Measurements from ENCODE around the gene IL1RL2.

IL1RL2 gene

GRCh38 chr2:102158011-102158755 lies 28.6 kb upstream of the IL1RL2 start:
- Histone ChIP-seq H3K27me3 (ENCODE audit: insufficient read depth, low read length) (no peaks in the 10 kb centered on the region), H2AFZ (ENCODE audit: low read length) (no peak overlapping the region)
- TF ChIP-seq, protein P1, sequence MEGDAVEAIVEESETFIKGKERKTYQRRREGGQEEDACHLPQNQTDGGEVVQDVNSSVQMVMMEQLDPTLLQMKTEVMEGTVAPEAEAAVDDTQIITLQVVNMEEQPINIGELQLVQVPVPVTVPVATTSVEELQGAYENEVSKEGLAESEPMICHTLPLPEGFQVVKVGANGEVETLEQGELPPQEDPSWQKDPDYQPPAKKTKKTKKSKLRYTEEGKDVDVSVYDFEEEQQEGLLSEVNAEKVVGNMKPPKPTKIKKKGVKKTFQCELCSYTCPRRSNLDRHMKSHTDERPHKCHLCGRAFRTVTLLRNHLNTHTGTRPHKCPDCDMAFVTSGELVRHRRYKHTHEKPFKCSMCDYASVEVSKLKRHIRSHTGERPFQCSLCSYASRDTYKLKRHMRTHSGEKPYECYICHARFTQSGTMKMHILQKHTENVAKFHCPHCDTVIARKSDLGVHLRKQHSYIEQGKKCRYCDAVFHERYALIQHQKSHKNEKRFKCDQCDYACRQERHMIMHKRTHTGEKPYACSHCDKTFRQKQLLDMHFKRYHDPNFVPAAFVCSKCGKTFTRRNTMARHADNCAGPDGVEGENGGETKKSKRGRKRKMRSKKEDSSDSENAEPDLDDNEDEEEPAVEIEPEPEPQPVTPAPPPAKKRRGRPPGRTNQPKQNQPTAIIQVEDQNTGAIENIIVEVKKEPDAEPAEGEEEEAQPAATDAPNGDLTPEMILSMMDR (IDR thresholded peaks at IDR 0.05; ENCODE audit: low read length) = no peak
- TF ChIP-seq EZH2 (IDR thresholded peaks at IDR 0.05; ENCODE audit: borderline replicate concordance, low read length) = no peak

DNA sequence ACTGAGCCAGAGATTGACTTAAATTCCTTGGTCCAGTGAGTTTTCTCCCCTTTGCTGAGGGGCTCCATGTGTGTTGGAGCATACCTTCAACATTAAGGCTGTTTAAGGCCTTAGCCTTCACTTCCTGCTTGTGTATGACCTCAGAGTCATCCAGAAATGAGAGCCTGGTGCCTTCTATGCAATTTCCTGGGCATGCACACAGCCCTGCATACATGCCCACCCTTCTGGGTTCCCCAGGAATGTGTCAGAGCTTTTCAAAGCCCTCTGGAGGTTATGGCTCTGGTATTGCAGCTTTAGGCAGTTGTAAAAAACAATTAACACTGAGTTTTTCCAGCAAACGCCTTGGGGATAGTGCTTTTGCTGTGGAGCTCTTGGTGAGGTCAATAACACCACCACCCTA lies 27.5 kb upstream of the IL1RL2 start:
- TF ChIP-seq, protein P1 (IDR thresholded peaks at IDR 0.05; ENCODE audit: low read length) = no peak
- TF ChIP-seq EZH2 (IDR thresholded peaks at IDR 0.05; ENCODE audit: borderline replicate concordance, low read length) = no peak
- no peaks in the 10 kb centered on the region for H3K4me1 ChIP-seq (ENCODE audit: insufficient read depth, low read length, severe bottlenecking)

More at GRCh38 chr2:102158011-102158755, 28.6 kb upstream of the IL1RL2 start:
- Histone ChIP-seq H3K4me2 (ENCODE audit: low read length) (no peak overlapping the region), H3K4me3 (ENCODE audit: low read depth, low read length, poor library complexity, severe bottlenecking) (no peak overlapping the region), H3K4me1 (ENCODE audit: insufficient read depth, low read length, severe bottlenecking) (no peaks in the 10 kb centered on the region), H3F3A (ENCODE audit: insufficient read depth, low read length) (no peaks in the 10 kb centered on the region), H3K9ac (ENCODE audit: low read length) (no peak overlapping the region), H3K79me2 (ENCODE audit: insufficient read depth, low read length) (no peaks in the 10 kb centered on the region), H3K9me3 (ENCODE audit: low read length) (no peaks in the 10 kb centered on the region), H3K27ac (ENCODE audit: low read depth, low read length, poor library complexity, severe bottlenecking) (no peak overlapping the region), H3K36me3 (ENCODE audit: insufficient read depth, low read length) (no peaks in the 10 kb centered on the region), H3K9me2 (ENCODE audit: low read depth, low read length) (no peaks in the 10 kb centered on the region), H4K20me1 (ENCODE audit: insufficient read depth, low read length) (no peaks in the 10 kb centered on the region)

DNA sequence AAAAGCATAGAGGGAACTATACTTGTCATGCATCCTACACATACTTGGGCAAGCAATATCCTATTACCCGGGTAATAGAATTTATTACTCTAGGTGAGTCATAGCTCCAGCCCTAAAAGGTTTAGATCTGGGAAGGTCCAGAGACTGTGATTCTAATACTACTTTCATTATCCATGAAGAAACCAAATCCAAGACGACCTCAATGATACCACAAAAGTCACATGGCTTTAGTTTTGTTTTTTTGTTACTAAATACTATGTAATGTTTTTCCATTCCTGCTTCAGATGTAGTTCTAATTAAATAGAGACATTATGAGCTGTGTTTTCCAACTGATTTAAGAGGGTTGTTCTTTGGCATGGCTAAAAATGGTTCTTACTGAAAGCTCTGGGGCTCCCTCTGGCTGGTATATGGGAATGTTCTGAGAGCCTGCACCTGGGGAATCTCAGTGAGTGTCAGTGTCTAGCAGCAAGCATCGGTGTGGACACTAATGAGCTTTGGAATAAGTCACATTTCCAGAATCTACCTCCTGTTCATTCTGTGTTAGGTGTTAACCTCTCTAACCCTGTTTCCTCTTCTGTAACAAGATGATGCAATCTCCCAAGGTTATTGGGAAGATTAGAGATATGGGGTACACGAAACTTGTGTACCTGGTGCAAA lies 20.5 kb upstream of the IL1RL2 start:
- TF ChIP-seq, protein P1 (IDR thresholded peaks at IDR 0.05; ENCODE audit: low read length) = no peak
- TF ChIP-seq EZH2 (IDR thresholded peaks at IDR 0.05; ENCODE audit: borderline replicate concordance, low read length) = no peak
- Histone ChIP-seq H2AFZ (ENCODE audit: low read length) (no peak overlapping the region), H3K9ac (ENCODE audit: low read length) (no peak overlapping the region), H3K4me2 (ENCODE audit: low read length) (no peak overlapping the region), H3F3A (ENCODE audit: insufficient read depth, low read length) (no peaks in the 10 kb centered on the region), H3K9me3 (ENCODE audit: low read length) (no peaks in the 10 kb centered on the region), H3K27ac (ENCODE audit: low read depth, low read length, poor library complexity, severe bottlenecking) (no peak overlapping the region), H3K9me2 (ENCODE audit: low read depth, low read length) (no peaks in the 10 kb centered on the region), H3K27me3 (ENCODE audit: insufficient read depth, low read length) (no peaks in the 10 kb centered on the region), H3K79me2 (ENCODE audit: insufficient read depth, low read length) (no peaks in the 10 kb centered on the region), H3K36me3 (ENCODE audit: insufficient read depth, low read length) (no peaks in the 10 kb centered on the region), H3K4me1 (ENCODE audit: insufficient read depth, low read length, severe bottlenecking) (no peaks in the 10 kb centered on the region), H4K20me1 (ENCODE audit: insufficient read depth, low read length) (no peaks in the 10 kb centered on the region), H3K4me3 (ENCODE audit: low read depth, low read length, poor library complexity, severe bottlenecking) (no peak overlapping the region)

More for the DNA sequence above, 27.5 kb upstream of the IL1RL2 start:
- Histone ChIP-seq H3K4me3 (ENCODE audit: low read depth, low read length, poor library complexity, severe bottlenecking) (no peak overlapping the region), H2AFZ (ENCODE audit: low read length) (no peak overlapping the region), H3K9me3 (ENCODE audit: low read length) (no peaks in the 10 kb centered on the region), H3K27ac (ENCODE audit: low read depth, low read length, poor library complexity, severe bottlenecking) (no peak overlapping the region), H3K9ac (ENCODE audit: low read length) (no peak overlapping the region), H3K36me3 (ENCODE audit: insufficient read depth, low read length) (no peaks in the 10 kb centered on the region), H3K79me2 (ENCODE audit: insufficient read depth, low read length) (no peaks in the 10 kb centered on the region), H3K9me2 (ENCODE audit: low read depth, low read length) (no peaks in the 10 kb centered on the region), H4K20me1 (ENCODE audit: insufficient read depth, low read length) (no peaks in the 10 kb centered on the region), H3K27me3 (ENCODE audit: insufficient read depth, low read length) (no peaks in the 10 kb centered on the region), H3K4me2 (ENCODE audit: low read length) (no peak overlapping the region), H3F3A (ENCODE audit: insufficient read depth, low read length) (no peaks in the 10 kb centered on the region)

Measured in OCI-LY1 (cell line).